HG02970 (cell line): ENCODE results near the gene RFPL2.
"Not testable (repeated sequence)": the region's sequence is repeated elsewhere in the genome, so short reads cannot be mapped to it uniquely, and the experiment has no call there.

Experiments
- ATAC-seq: cut with Tn5 transposase; IDR thresholded peaks from one replicate; pipeline ENCODE4 v1.9.1; 2021; ENCODE audit warnings: mild to moderate bottlenecking, moderate library complexity, moderate number of reproducible peaks; ENCODE audit not compliant: unreplicated experiment, low FRiP score

The RFPL2 gene

GRCh38 chr22:32206774-32207758 is 2.2 kb upstream of the RFPL2 start:
- ATAC-seq, result no peak

- ATAC-seq, result no peak
Measured at GRCh38 chr22:32205974-32206773, 1.3 kb upstream of the RFPL2 start.

GRCh38 chr22:32204040-32204855 is 625 bp downstream of the RFPL2 start:
- no peak for ATAC-seq

DNA sequence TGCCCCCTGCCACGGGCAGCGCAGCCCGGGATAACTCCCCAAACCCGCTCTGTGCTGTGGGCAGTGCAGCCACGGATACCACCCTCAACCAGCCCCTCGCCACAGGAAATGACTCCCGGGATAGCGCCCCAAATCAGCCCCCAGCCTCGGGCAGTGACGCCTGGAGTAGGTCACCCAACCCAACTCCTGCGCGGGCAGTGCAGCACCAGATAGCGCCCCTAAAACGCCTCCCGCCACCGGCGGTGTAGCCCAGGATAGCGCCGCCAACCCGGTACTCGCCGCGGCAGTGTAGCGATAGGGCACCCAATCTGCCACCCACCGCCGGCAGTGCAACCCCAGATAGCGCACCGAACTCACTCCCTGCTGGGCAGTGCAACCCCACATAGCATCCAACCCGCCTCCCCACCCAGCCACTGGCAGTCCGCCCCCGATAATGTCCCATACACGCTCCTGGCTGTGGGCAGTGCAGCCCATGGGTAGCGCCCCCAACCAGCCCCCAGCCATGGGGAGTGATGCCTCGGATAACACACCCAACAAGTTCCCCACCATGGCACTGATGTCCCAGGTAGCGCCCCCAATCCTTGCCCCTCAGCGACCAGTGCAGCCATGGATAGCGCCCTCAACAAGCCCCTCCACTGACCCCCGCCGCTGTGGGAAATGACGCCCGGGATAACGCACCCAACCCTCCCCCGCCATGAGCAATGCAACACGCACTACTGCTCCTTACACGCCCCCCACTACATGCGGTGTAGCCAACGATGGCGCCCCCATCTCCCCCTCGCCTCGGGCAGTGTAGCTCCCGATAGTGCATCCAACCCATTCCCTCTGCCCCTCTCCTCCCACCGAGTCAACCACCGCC is 1.5 kb downstream of the RFPL2 start:
- ATAC-seq, result no peak

- ATAC-seq, result no peak
Measured at GRCh38 chr22:32202539-32203180, 2.2 kb downstream of the RFPL2 start.

GRCh38 chr22:32202161-32202538 is 2.7 kb downstream of the RFPL2 start:
- ATAC-seq, result no peak

- ATAC-seq, result no peak
Measured at GRCh38 chr22:32200752-32201151, 4.1 kb downstream of the RFPL2 start.

- no peak for ATAC-seq
Measured at GRCh38 chr22:32199961-32200360, 4.9 kb downstream of the RFPL2 start.

DNA sequence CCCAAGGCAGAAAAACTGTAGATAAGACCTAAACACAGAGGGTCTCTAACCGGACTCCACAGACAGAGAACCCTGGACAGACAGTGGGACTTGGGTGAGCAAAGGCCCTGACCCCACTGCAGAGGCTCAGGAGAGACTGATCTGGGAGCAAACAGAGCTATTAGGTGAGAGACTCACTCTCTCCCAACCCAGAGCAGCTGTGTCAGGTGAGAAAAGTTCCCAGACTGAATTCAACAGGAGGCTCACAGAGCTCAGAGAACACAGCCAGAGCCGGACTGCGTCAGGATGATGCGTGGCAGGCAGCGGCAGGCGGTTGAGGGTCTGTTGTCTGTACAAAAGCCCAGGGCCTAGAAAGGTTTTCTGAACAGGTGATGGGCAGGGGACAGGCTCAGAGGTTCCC is 5.5 kb downstream of the RFPL2 start:
- no peak for ATAC-seq

GRCh38 chr22:32197553-32198226 is 7.2 kb downstream of the RFPL2 start:
- not testable (repeated sequence) for ATAC-seq

DNA sequence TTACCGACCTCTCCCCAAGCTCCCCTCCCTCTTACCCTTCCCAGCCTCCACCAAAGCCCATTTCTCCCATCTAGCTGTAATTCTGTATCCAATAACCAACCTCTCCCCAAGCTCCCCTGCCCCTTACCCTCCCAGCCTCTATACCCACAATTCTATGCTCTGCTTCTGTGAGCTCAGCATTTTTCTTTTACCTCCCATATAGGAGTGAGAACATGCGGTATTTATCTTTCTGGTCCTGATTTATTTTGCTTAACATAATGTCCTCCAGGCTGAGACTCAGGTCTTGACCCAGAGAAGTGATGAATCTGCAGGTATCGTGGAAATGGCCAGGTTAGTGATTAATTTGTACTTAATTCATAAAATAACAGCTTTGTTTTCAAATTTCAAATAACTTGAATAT is 9.0 kb downstream of the RFPL2 start:
- not testable (repeated sequence) for ATAC-seq

- ATAC-seq, result not testable (repeated sequence)
Measured at GRCh38 chr22:32193346-32193745, 11.5 kb downstream of the RFPL2 start.

GRCh38 chr22:32191021-32191420 is 13.9 kb downstream of the RFPL2 start:
- ATAC-seq, result not testable (repeated sequence)

- ATAC-seq, result no peak
Measured at GRCh38 chr22:32185821-32186220, 19.1 kb downstream of the RFPL2 start.

- ATAC-seq, result no peak
Measured at GRCh38 chr22:32183625-32184024, 21.2 kb downstream of the RFPL2 start.

GRCh38 chr22:32181043-32181442 is 23.8 kb downstream of the RFPL2 start:
- ATAC-seq, result no peak

GRCh38 chr22:32177221-32177765 is 27.6 kb downstream of the RFPL2 start:
- no peak for ATAC-seq
